ENCODE data around the gene TSKU. TPM values are rescaled to one million over a fixed set of nuclear protein-coding genes. Genes with fewer than 3 reads are reported as not detected.

The TSKU gene
- polyA plus RNA-seq, 1 of the 3 experiments (the other 2 are of a cell fraction), result 20.7 TPM

- no peak overlapping the region; a peak in 1 of 4 replicates for H3K4me3 ChIP-seq (ENCODE audit: low read depth in 2 of 2, low read length in 1 of 2)
- no peak overlapping the region for H3K9ac ChIP-seq
- no peaks in the 10 kb centered on the region for H4K20me1 ChIP-seq (ENCODE audit: insufficient read depth)
- peaks cover 14 to 17% of the 10 kb centered on the region in 2 experiments; a peak in 3 of 4 replicates for H3K4me1 ChIP-seq (ENCODE audit: control insufficient read depth in 1 of 2, insufficient read depth in 2 of 2, low read depth in 1 of 2, low read length in 1 of 2)
- POLR2A ChIA-PET, result no interaction called here
- TF ChIP-seq TCF12 (IDR thresholded peaks at IDR 0.05) (peak; percentile 60), TEAD4 (IDR thresholded peaks at IDR 0.05; ENCODE audit: borderline replicate concordance, insufficient read depth) (0 out of 2 replicates have a peak, but pooled peaks have one; percentile 30), RCOR1 (IDR thresholded peaks at IDR 0.05; ENCODE audit: low read length) (no peak), RXRA (IDR thresholded peaks at IDR 0.05; ENCODE audit: borderline replicate concordance, low read depth) (no peak), RAD21 (IDR thresholded peaks at IDR 0.05; ENCODE audit: low read length) (no peak)
- H3F3A ChIP-seq (replicated peaks; ENCODE audit: insufficient read depth), result no peaks in the 10 kb centered on the region
- no peak overlapping the region for H2AFZ ChIP-seq (ENCODE audit: low read depth)
- H3K79me2 ChIP-seq (ENCODE audit: insufficient read depth), result no peaks in the 10 kb centered on the region
- no peaks in the 10 kb centered on the region for H3K9me3 ChIP-seq
- CTCF ChIA-PET, result interaction anchor here (0.7 to 1.5 kb wide), 6 partner anchors 11 to 282 kb away, joined by 3 to 4 read pairs (median 3); no protein-coding TSS in a partner anchor
- H3K27ac ChIP-seq (ENCODE audit: low read depth in 2 of 2, low read length in 1 of 2), result peak overlapping the region in 1 of 2 experiments; percentile 34; a peak in 1 of 4 replicates
- no peaks in the 10 kb centered on the region for H3K27me3 ChIP-seq (ENCODE audit: insufficient read depth)
- no peak for DNase-seq
- H3K36me3 ChIP-seq (replicated peaks in 1 of 2; ENCODE audit: control insufficient read depth in 1 of 2, insufficient read depth in 2 of 2, low read length in 1 of 2), result no peaks in the 10 kb centered on the region
- WGBS (ENCODE audit: low lambda C conversion rate), result 26% methylated on average over 3 of the region's 5 CpGs
- H3K4me2 ChIP-seq, result peak overlapping the region; percentile 61
- no peaks in the 10 kb centered on the region for H3K9me2 ChIP-seq
These were observed 19.4 kb upstream of the TSKU start for GRCh38 chr11:76763573-76764346.

DNA sequence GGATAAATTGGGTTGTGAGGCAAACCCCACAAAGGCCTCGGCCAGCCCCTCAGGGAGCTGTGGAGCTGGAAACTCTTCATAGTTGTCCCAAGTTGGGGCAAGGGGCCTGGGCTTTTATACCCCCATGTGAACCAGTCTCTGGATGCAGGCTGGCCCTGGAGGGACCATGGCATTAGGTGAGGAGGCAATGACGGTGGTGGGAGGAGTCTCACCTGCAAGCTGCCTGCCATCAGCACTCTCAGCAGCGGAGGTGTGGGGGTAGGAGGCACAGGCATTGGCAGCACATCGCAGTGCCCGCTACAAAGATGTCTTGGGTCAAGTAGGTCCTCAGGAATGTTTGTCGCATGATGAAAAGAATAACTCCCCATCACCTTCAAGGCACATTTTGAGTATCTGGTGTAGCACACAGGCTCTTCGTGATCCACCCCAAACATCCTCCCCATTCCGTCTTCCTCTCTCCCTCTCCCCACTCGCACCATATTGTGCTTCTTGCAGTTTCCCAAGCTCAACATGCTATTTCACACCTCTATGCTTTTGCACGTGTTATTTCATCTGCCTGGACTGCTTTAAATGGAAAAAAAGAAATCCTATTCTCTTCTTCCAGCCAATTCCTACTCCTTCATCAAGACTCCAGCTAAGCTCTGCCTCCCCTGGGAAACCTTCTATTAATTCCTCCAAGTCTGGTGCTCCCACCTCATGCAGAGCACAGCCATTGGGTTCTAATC lies 18.1 kb upstream of the TSKU start:
- no peak for TF ChIP-seq SMC3 (IDR thresholded peaks at IDR 0.05; ENCODE audit: low read depth, low read length)
- TF ChIP-seq POLR2AphosphoS5 (IDR thresholded peaks at IDR 0.05; ENCODE audit: low read depth, low read length), result no peak
- no peak for TF ChIP-seq RAD21 (IDR thresholded peaks at IDR 0.05; ENCODE audit: low read length)
- no peak for TF ChIP-seq GABPA (IDR thresholded peaks at IDR 0.05; ENCODE audit: low read depth)
- no peak for TF ChIP-seq JUND (IDR thresholded peaks at IDR 0.05)
- TF ChIP-seq MEF2A (IDR thresholded peaks at IDR 0.05; ENCODE audit: borderline replicate concordance, low read depth), result no peak
- no peak for TF ChIP-seq ZBTB33 (IDR thresholded peaks at IDR 0.05; ENCODE audit: borderline replicate concordance, low read depth)
- no peak for TF ChIP-seq EP300 (IDR thresholded peaks at IDR 0.05; ENCODE audit: borderline replicate concordance in 1 of 2, low read depth in 1 of 2, low read length in 1 of 2)
- CTCF ChIA-PET, result interaction anchor here (0.8 to 1.5 kb wide), 3 partner anchors 18 to 34 kb away, joined by 3 to 4 read pairs (median 3); no protein-coding TSS in a partner anchor
- Histone ChIP-seq H3K9me2 (no peaks in the 10 kb centered on the region), H3K9me3 (no peaks in the 10 kb centered on the region), H3F3A (replicated peaks; ENCODE audit: insufficient read depth) (no peaks in the 10 kb centered on the region), H3K9ac (no peak overlapping the region), H4K20me1 (ENCODE audit: insufficient read depth) (no peaks in the 10 kb centered on the region), H3K79me2 (ENCODE audit: insufficient read depth) (no peaks in the 10 kb centered on the region), H3K4me3 (ENCODE audit: low read depth in 2 of 2, low read length in 1 of 2) (no peak overlapping the region), H2AFZ (ENCODE audit: low read depth) (no peak overlapping the region), H3K4me2 (no peak overlapping the region), H3K4me1 (ENCODE audit: control insufficient read depth in 1 of 2, insufficient read depth in 2 of 2, low read depth in 1 of 2, low read length in 1 of 2) (peaks cover 19 to 22% of the 10 kb centered on the region in 2 experiments; a peak in 3 of 4 replicates), H3K36me3 (replicated peaks in 1 of 2; ENCODE audit: control insufficient read depth in 1 of 2, insufficient read depth in 2 of 2, low read length in 1 of 2) (no peaks in the 10 kb centered on the region), H3K27ac (ENCODE audit: low read depth in 2 of 2, low read length in 1 of 2) (no peak overlapping the region), H3K27me3 (ENCODE audit: insufficient read depth) (no peaks in the 10 kb centered on the region)
- WGBS (ENCODE audit: low lambda C conversion rate), result 90% methylated on average over 10 of the region's 10 CpGs
- POLR2A ChIA-PET, result no interaction called here
- no peak for DNase-seq

Data from SK-N-SH (cell line).